HCT116 (cell line): Measurements from ENCODE around the gene SH3GL1.

Source experiments
- CTCF ChIP-seq, 3 experiments: fragments of 200-600 bp in 1 of 3; sonication (generic) in 1 of 3; IDR thresholded peaks in 2 of 3; conservative IDR thresholded peaks in 1 of 3; 2 replicates each; pipeline ENCODE4 v1.5.1; 2012 to 2017; ENCODE audit warnings: low read depth in 2 of 3, low read length in 2 of 3, antibody characterized with exemption in 1 of 3, borderline replicate concordance in 1 of 3, control low read depth in 1 of 3, mild to moderate bottlenecking in 1 of 3, mixed read lengths in 1 of 3, mixed run types in 1 of 3, moderate library complexity in 1 of 3; ENCODE audit not compliant: insufficient read depth in 1 of 3
- EZH2 ChIP-seq: fragments of 200-600 bp; sonication (generic); IDR thresholded peaks from 2 replicates; pipeline ENCODE4 v1.6.1; 2017; ENCODE audit warnings: antibody characterized with exemption, mixed run types
- EZH2phosphoT487 ChIP-seq: fragments of 200-600 bp; IDR thresholded peaks from 2 replicates; pipeline ENCODE4 v1.6.1; 2018; ENCODE audit warnings: antibody characterized with exemption, borderline replicate concordance
- POLR2A ChIP-seq: IDR thresholded peaks from 2 replicates; pipeline ENCODE4 v1.7.0; 2011; ENCODE audit warnings: borderline replicate concordance; ENCODE audit not compliant: insufficient read depth, insufficient read length; ENCODE audit errors: extremely low read depth
- RAD21 ChIP-seq: IDR thresholded peaks from 2 replicates; pipeline ENCODE4 v1.6.1; 2012; ENCODE audit warnings: low read depth, mild to moderate bottlenecking
- REST ChIP-seq: IDR thresholded peaks from 2 replicates; pipeline ENCODE4 v1.6.1; 2012; ENCODE audit warnings: low read depth
- TCF7L2 ChIP-seq: IDR thresholded peaks from 2 replicates; pipeline ENCODE4 v1.7.0; 2011; ENCODE audit warnings: borderline replicate concordance, inconsistent platforms; ENCODE audit not compliant: insufficient read depth, insufficient read length; ENCODE audit errors: extremely low read depth
- ZNF274 ChIP-seq: fragments of 200-500 bp; sonication (Bioruptor generic); IDR thresholded peaks from 2 replicates; pipeline ENCODE4 v1.6.1; 2014; ENCODE audit warnings: mild to moderate bottlenecking, low read depth, low read length, inconsistent platforms
- TF ChIP-seq, protein P1 (sequence below): IDR thresholded peaks from 2 replicates; pipeline ENCODE4 v1.6.1; 2012

DNA sequence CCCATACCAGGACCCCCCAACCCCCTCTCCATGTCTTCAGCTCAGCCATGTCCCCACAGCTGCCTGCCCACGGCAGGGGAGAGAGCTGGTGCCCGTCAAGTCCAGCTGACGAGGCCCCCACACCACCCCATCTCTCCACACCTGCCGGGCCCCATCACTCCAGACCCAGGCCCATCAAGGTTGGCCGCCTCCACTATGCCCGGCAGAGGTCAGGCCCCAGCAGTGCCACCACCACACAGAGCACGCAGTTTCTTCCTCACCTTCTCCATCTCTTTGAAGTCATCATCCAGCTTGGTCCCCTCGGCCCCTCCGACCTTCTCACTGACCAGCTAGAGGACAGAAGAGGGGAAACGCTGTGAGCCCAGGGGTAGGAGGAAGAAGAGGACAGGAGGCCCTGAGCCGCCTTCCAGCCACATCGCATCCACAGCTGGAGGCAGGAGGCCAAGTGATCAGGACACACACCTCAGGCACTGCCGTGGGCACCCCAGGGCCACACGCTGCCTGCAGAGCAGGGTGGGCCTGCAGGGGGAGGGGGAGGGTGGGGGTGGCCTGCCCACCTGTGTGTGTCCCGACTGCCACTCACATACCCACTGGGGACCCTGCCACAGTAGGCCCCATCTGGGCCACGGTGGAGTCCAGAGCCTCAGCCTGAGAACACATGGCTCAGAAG is 33.5 kb downstream of the SH3GL1 start:
- no peak for TF ChIP-seq CTCF (IDR thresholded peaks at IDR 0.05 in 2 of 3, conservative IDR thresholded peaks at IDR 0.05 in 1 of 3; ENCODE audit: borderline replicate concordance in 1 of 3, insufficient read depth in 1 of 3, low read depth in 2 of 3, low read length in 2 of 3)
- TF ChIP-seq REST: no peak
- TF ChIP-seq POLR2A: no peak
- no peak for TF ChIP-seq ZNF274
- no peak for TF ChIP-seq EZH2
- no peak for TF ChIP-seq RAD21
- no peak for TF ChIP-seq TCF7L2
- no peak for TF ChIP-seq EZH2phosphoT487
- TF ChIP-seq, protein P1, sequence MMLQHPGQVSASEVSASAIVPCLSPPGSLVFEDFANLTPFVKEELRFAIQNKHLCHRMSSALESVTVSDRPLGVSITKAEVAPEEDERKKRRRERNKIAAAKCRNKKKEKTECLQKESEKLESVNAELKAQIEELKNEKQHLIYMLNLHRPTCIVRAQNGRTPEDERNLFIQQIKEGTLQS: no peak
